A549 (cell line): ENCODE results near the gene CLEC16A.

Source experiments
- CTCF ChIP-seq: fragments of >200 bp; sonication (Bioruptor Twin); formaldehyde crosslinking; IDR thresholded peaks from 3 replicates; pipeline ENCODE4 v1.5.1; 2016
- EP300 ChIP-seq, 2 experiments: fragments of >200 bp; sonication (Bioruptor Twin); formaldehyde crosslinking; IDR thresholded peaks; 2 replicates in 1 of 2; 3 replicates in 1 of 2; pipeline ENCODE4 v1.6.1; 2016 to 2017
- MAX ChIP-seq: IDR thresholded peaks from 2 replicates; pipeline ENCODE4 v1.6.1; 2012
- POLR2A ChIP-seq: IDR thresholded peaks from 2 replicates; pipeline ENCODE4 v1.6.1; 2012; ENCODE audit warnings: mild to moderate bottlenecking, low read length

- TF ChIP-seq CTCF (no peak), MAX (no peak), POLR2A (no peak), EP300 (IDR thresholded peaks at IDR 0.05) (no peak)
Measured at GRCh38 chr16:11174141-11174540, 229.8 kb downstream of the CLEC16A start.
